ENCODE measurements around the gene KATNAL2. TPM values are rescaled to one million over a fixed set of nuclear protein-coding genes. Genes with fewer than 3 reads are reported as not detected.

KATNAL2 gene
- total RNA-seq, 1 donor, result 4.3 TPM

DNA sequence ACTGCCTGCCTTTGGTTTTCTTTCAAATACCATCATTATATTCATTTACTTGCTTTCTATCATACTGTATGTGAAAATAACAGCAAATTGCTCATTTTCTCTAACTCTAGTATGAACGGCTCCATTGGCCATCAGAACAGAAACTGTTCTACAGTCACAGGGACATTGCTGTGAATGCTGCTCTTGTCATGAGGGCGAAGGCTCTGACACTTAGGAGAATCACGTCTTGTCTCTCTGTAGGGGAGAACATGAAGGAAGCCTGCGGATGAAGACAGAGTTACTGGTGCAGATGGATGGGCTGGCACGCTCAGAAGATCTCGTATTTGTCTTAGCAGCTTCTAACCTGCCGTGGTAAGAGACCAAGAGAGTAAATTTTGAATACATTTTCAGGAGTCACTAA lies 159.7 kb downstream of the KATNAL2 start:
- H3K4me1 ChIP-seq (ENCODE audit: insufficient read depth, low read length), result no peaks in the 10 kb centered on the region
- DNase-seq (ENCODE audit: insufficient read length, low spot score, missing footprints), result no peak
- H3K4me3 ChIP-seq (ENCODE audit: insufficient read depth, low read length), result no peak overlapping the region
- TF ChIP-seq, protein P1, sequence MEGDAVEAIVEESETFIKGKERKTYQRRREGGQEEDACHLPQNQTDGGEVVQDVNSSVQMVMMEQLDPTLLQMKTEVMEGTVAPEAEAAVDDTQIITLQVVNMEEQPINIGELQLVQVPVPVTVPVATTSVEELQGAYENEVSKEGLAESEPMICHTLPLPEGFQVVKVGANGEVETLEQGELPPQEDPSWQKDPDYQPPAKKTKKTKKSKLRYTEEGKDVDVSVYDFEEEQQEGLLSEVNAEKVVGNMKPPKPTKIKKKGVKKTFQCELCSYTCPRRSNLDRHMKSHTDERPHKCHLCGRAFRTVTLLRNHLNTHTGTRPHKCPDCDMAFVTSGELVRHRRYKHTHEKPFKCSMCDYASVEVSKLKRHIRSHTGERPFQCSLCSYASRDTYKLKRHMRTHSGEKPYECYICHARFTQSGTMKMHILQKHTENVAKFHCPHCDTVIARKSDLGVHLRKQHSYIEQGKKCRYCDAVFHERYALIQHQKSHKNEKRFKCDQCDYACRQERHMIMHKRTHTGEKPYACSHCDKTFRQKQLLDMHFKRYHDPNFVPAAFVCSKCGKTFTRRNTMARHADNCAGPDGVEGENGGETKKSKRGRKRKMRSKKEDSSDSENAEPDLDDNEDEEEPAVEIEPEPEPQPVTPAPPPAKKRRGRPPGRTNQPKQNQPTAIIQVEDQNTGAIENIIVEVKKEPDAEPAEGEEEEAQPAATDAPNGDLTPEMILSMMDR (IDR thresholded peaks at IDR 0.05; ENCODE audit: extremely low read depth, low read depth, low read length), result no peak
- H3K27ac ChIP-seq (ENCODE audit: low read depth, low read length), result no peak overlapping the region
- H3K4me2 ChIP-seq (ENCODE audit: insufficient read depth, low read length), result no peak overlapping the region
- H3K27me3 ChIP-seq (ENCODE audit: insufficient read depth, low read length), result no peaks in the 10 kb centered on the region
- no peaks in the 10 kb centered on the region for H3K79me2 ChIP-seq (ENCODE audit: insufficient read depth, low read length)
- H4K20me1 ChIP-seq (ENCODE audit: insufficient read depth, low read length), result no peaks in the 10 kb centered on the region
- H3K36me3 ChIP-seq (ENCODE audit: insufficient read depth, low read length), result no peaks in the 10 kb centered on the region
- no peak overlapping the region for H2AFZ ChIP-seq (ENCODE audit: low read length)
- no peaks in the 10 kb centered on the region for H3K9me3 ChIP-seq (ENCODE audit: low read depth, low read length)

DNA sequence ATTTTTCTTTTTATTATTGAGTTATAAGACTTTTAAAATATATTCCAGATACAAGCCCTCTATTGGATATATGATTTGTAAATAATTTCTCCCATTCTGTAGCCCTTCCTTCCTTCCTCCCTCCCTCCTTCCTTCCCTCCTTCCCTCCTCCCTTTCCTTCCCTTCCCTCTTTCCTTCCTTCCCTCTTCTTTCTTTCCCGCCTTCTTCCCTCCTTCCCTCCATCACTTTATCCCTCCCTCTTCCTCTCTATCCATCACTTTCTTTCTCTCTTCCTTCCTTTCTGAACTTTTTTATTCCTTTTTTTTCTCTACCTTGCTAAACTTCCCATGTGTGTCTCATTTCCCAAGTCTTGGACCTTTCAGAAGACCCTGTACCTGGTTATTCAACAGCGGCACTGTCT lies 163.5 kb downstream of the KATNAL2 start:
- Histone ChIP-seq H3K9me3 (ENCODE audit: low read depth, low read length) (no peaks in the 10 kb centered on the region), H3K27me3 (ENCODE audit: insufficient read depth, low read length) (no peaks in the 10 kb centered on the region), H4K20me1 (ENCODE audit: insufficient read depth, low read length) (no peaks in the 10 kb centered on the region), H3K4me2 (ENCODE audit: insufficient read depth, low read length) (no peak overlapping the region), H3K79me2 (ENCODE audit: insufficient read depth, low read length) (no peaks in the 10 kb centered on the region), H3K27ac (ENCODE audit: low read depth, low read length) (no peak overlapping the region), H3K4me3 (ENCODE audit: insufficient read depth, low read length) (no peak overlapping the region), H2AFZ (ENCODE audit: low read length) (no peak overlapping the region), H3K36me3 (ENCODE audit: insufficient read depth, low read length) (no peaks in the 10 kb centered on the region), H3K4me1 (ENCODE audit: insufficient read depth, low read length) (no peaks in the 10 kb centered on the region)
- TF ChIP-seq, protein P1 (IDR thresholded peaks at IDR 0.05; ENCODE audit: extremely low read depth, low read depth, low read length), result no peak
- DNase-seq (ENCODE audit: insufficient read length, low spot score, missing footprints), result no peak

GRCh38 chr18:47081578-47081977 lies 164.2 kb downstream of the KATNAL2 start:
- H3K4me2 ChIP-seq (ENCODE audit: insufficient read depth, low read length), result no peak overlapping the region
- H3K4me3 ChIP-seq (ENCODE audit: insufficient read depth, low read length), result no peak overlapping the region
- H3K36me3 ChIP-seq (ENCODE audit: insufficient read depth, low read length), result no peaks in the 10 kb centered on the region
- TF ChIP-seq, protein P1 (IDR thresholded peaks at IDR 0.05; ENCODE audit: extremely low read depth, low read depth, low read length), result no peak
- no peaks in the 10 kb centered on the region for H3K9me3 ChIP-seq (ENCODE audit: low read depth, low read length)
- no peaks in the 10 kb centered on the region for H3K27me3 ChIP-seq (ENCODE audit: insufficient read depth, low read length)
- DNase-seq (ENCODE audit: insufficient read length, low spot score, missing footprints), result no peak
- H3K4me1 ChIP-seq (ENCODE audit: insufficient read depth, low read length), result no peaks in the 10 kb centered on the region
- no peak overlapping the region for H2AFZ ChIP-seq (ENCODE audit: low read length)
- no peaks in the 10 kb centered on the region for H3K79me2 ChIP-seq (ENCODE audit: insufficient read depth, low read length)
- H4K20me1 ChIP-seq (ENCODE audit: insufficient read depth, low read length), result no peaks in the 10 kb centered on the region
- no peak overlapping the region for H3K27ac ChIP-seq (ENCODE audit: low read depth, low read length)

DNA sequence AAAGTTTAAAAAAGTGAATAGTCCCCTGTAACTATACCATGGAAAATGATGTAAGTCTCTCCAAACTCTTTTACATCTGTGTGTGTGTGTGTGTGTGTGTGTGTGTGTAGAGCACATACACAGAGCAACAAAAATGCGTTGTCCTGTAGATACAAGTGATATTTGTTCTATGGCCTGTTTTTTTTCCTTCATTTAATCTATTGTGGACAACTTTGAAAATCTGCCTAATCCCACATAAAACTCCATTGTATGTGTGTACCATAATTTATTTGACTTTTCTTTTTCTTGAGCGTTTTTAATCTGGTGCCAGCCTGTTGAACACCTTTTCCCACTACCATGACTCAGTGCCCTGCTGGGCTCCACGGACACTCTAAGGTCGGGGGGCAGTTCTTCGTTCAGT lies 170.3 kb downstream of the KATNAL2 start:
- no peak for DNase-seq (ENCODE audit: insufficient read length, low spot score, missing footprints)
- Histone ChIP-seq H3K27ac (ENCODE audit: low read depth, low read length) (no peak overlapping the region), H3K4me2 (ENCODE audit: insufficient read depth, low read length) (no peak overlapping the region), H3K9me3 (ENCODE audit: low read depth, low read length) (no peaks in the 10 kb centered on the region), H3K79me2 (ENCODE audit: insufficient read depth, low read length) (no peaks in the 10 kb centered on the region), H4K20me1 (ENCODE audit: insufficient read depth, low read length) (no peaks in the 10 kb centered on the region), H2AFZ (ENCODE audit: low read length) (no peak overlapping the region), H3K4me1 (ENCODE audit: insufficient read depth, low read length) (no peaks in the 10 kb centered on the region), H3K4me3 (ENCODE audit: insufficient read depth, low read length) (no peak overlapping the region), H3K27me3 (ENCODE audit: insufficient read depth, low read length) (no peaks in the 10 kb centered on the region), H3K36me3 (ENCODE audit: insufficient read depth, low read length) (no peaks in the 10 kb centered on the region)
- TF ChIP-seq, protein P1 (IDR thresholded peaks at IDR 0.05; ENCODE audit: extremely low read depth, low read depth, low read length), result no peak
